Measurements from ENCODE around the gene TMEM115. TPM values are rescaled to one million over a fixed set of nuclear protein-coding genes. Genes with fewer than 3 reads are reported as not detected.

The TMEM115 gene
- total RNA-seq, 2 experiments from 2014 or later, result 15.2 to 16.8 TPM

- intact Hi-C loops (cut with micrococcal nuclease), result no loop called here
- POLR2A ChIA-PET, result interaction anchor here (1.0 to 3.2 kb wide), 7 partner anchors 8 to 51 kb away, joined by 3 to 51 read pairs (median 3); partner anchors contain the start of gene ZMYND10
- TF ChIP-seq, protein P1, sequence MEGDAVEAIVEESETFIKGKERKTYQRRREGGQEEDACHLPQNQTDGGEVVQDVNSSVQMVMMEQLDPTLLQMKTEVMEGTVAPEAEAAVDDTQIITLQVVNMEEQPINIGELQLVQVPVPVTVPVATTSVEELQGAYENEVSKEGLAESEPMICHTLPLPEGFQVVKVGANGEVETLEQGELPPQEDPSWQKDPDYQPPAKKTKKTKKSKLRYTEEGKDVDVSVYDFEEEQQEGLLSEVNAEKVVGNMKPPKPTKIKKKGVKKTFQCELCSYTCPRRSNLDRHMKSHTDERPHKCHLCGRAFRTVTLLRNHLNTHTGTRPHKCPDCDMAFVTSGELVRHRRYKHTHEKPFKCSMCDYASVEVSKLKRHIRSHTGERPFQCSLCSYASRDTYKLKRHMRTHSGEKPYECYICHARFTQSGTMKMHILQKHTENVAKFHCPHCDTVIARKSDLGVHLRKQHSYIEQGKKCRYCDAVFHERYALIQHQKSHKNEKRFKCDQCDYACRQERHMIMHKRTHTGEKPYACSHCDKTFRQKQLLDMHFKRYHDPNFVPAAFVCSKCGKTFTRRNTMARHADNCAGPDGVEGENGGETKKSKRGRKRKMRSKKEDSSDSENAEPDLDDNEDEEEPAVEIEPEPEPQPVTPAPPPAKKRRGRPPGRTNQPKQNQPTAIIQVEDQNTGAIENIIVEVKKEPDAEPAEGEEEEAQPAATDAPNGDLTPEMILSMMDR (IDR thresholded peaks at IDR 0.05), result no peak
- H3K27me3 Mint-ChIP-seq, result no peaks in the 10 kb centered on the region
- CTCF ChIA-PET, result interaction anchor here (0.8 to 2.0 kb wide), 6 partner anchors 7 to 28 kb away, joined by 3 to 17 read pairs (median 7); partner anchors contain the start of genes HYAL3 and NAA80
- H3K4me3 Mint-ChIP-seq, result peak overlapping the region; percentile 81
- H3K9me3 Mint-ChIP-seq, result no peaks in the 10 kb centered on the region
- peaks cover 22% of the 10 kb centered on the region for H3K4me1 Mint-ChIP-seq (ENCODE audit: low read depth)
- peak overlapping the region; percentile 71 for H3K27ac Mint-ChIP-seq
- H3K36me3 Mint-ChIP-seq (ENCODE audit: low read depth), result peaks cover 23% of the 10 kb centered on the region
- DNase-seq (no peak), ATAC-seq (no peak)
Measured at GRCh38 chr3:50327129-50327528, 32.2 kb downstream of the TMEM115 start.

DNA sequence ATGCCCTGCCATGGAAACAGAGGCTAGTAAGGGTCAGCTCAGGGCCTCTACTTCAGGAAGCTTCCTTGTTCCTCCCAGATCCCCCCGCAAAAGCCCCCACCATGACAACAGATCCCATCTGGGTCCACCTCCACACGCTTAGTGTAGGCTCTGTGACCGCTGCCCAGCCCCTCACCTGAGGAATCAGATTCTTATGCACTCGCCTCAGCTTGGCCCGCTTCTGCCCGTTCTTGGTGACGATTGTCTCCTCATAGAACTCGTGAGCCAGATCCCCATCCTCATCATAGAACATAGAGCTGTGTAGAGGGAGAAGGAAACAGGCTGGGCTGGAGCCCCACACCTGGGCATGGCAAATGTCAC is 33.2 kb downstream of the TMEM115 start:
- peak overlapping the region; percentile 19 for H3K4me3 Mint-ChIP-seq
- no peaks in the 10 kb centered on the region for H3K27me3 Mint-ChIP-seq
- peaks cover 13% of the 10 kb centered on the region for H3K36me3 Mint-ChIP-seq (ENCODE audit: low read depth)
- no peak for ATAC-seq
- intact Hi-C loops (cut with micrococcal nuclease), result no loop called here
- TF ChIP-seq, protein P1 (IDR thresholded peaks at IDR 0.05), result no peak
- no peaks in the 10 kb centered on the region for H3K9me3 Mint-ChIP-seq
- CTCF ChIA-PET, result interaction anchor here (0.6 to 1.2 kb wide), 2 partner anchors 27 to 79 kb away, joined by 3 read pairs; partner anchors contain the start of genes HYAL3 and NAA80
- POLR2A ChIA-PET, result interaction anchor here (13.4 kb wide), 1 partner anchor 10 kb away, joined by 126 read pairs; the partner anchor contains the start of gene RASSF1
- H3K27ac Mint-ChIP-seq, result no peak overlapping the region
- peaks cover 23% of the 10 kb centered on the region for H3K4me1 Mint-ChIP-seq (ENCODE audit: low read depth)
- no peak for DNase-seq

GRCh38 chr3:50325497-50326181 is 33.7 kb downstream of the TMEM115 start:
- ChIA-PET CTCF (interaction anchor here (0.8 to 3.0 kb wide), 4 partner anchors 10 to 34 kb away, joined by 3 to 40 read pairs (median 6); partner anchors contain the start of genes HYAL3, IFRD2 and NAA80), POLR2A (interaction anchor here (13.4 kb wide), 1 partner anchor 10 kb away, joined by 126 read pairs; the partner anchor contains the start of gene RASSF1)
- DNase-seq, result no peak
- Mint-ChIP-seq H3K27ac (no peak overlapping the region), H3K4me3 (peak overlapping the region; percentile 19), H3K4me1 (ENCODE audit: low read depth) (peaks cover 23% of the 10 kb centered on the region), H3K36me3 (ENCODE audit: low read depth) (peaks cover 9% of the 10 kb centered on the region), H3K27me3 (no peaks in the 10 kb centered on the region), H3K9me3 (no peaks in the 10 kb centered on the region)
- TF ChIP-seq, protein P1 (IDR thresholded peaks at IDR 0.05), result no peak
- ATAC-seq, result no peak
- intact Hi-C loops (cut with micrococcal nuclease), result no loop called here

DNA sequence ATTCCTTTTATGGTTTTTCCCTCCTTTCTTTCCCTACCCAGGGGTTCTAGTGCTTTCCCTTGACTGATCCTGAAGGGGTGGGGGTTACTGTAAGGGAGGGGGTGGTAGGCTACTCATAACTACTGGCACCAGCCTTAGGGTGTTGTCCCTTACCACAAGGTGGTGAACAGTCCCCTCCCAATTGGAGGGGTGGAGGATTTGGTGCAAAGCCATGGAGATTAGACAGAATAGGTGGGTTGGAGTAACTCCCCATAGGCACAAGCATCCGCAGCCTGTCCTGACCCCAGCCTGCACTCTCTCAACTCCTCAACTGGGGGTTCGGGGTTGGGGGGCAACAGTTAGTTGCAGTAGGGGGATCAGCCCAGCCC is 34.2 kb downstream of the TMEM115 start:
- no peaks in the 10 kb centered on the region for H3K9me3 Mint-ChIP-seq
- DNase-seq, result no peak
- POLR2A ChIA-PET, result interaction anchor here (1.4 to 13.4 kb wide), 2 partner anchors 11 to 50 kb away, joined by 4 to 126 read pairs; partner anchors contain the start of gene RASSF1
- no peak overlapping the region for H3K4me3 Mint-ChIP-seq
- TF ChIP-seq, protein P1 (IDR thresholded peaks at IDR 0.05), result no peak
- CTCF ChIA-PET, result interaction anchor here (0.7 to 3.0 kb wide), 10 partner anchors 10 to 131 kb away, joined by 3 to 40 read pairs (median 6); partner anchors contain the start of genes HYAL1, HYAL3, IFRD2 and NAA80
- intact Hi-C loops (cut with micrococcal nuclease), result no loop called here
- peaks cover 6% of the 10 kb centered on the region for H3K36me3 Mint-ChIP-seq (ENCODE audit: low read depth)
- no peaks in the 10 kb centered on the region for H3K27me3 Mint-ChIP-seq
- no peak for ATAC-seq
- peaks cover 26% of the 10 kb centered on the region for H3K4me1 Mint-ChIP-seq (ENCODE audit: low read depth)
- no peak overlapping the region for H3K27ac Mint-ChIP-seq

Data from activated CD8-positive, alpha-beta T cell treated with anti-CD3 and anti-CD28 coated beads for 36 hours (primary cell).